ENCODE measurements around the gene ABCB6.

ABCB6 gene

DNA sequence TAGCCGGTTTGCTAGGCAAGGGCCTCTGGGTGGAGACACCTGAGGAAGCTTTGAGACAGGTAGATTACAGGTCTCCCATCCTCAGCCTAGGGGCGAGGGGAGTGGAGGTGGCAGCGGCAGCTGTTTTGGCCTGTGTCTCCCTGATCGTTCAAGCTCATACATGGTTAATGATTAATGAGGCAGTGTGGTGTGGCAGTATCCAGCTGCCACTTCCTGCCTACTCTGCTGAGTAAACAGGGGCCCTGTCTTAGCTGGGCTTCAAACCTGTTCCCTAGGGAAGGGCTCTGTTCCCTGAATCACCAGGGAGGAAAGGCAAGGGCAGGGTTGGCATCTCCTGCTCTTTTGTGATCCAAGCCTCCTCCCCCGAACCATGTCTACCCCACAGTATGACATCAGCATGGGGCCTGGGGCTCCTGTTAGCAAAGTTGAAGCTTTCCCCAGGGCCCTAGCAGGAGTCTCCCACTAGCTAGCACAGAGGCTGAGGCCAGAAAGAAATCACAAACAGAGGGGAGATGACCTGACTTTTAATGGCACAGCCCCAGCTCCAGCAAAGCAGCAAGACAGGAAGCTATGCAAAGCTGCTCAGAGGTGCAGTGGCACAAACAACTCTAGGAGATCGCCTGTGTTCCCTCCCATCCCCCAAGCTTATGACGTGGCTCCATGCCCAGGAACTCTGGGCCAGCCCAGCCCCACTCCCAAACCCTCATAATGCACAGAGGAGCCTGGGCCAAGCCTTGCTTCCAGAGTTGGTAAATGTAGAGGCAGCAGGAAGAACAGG is 30.6 kb upstream of the ABCB6 start:
- TF ChIP-seq ARNTL (CRISPR knock-in tag; IDR thresholded peaks at IDR 0.05; ENCODE audit: borderline replicate concordance, low read depth) (no peak), ZFP3 (CRISPR knock-in tag; IDR thresholded peaks at IDR 0.05) (no peak)
- peak; percentile 21 for ATAC-seq

DNA sequence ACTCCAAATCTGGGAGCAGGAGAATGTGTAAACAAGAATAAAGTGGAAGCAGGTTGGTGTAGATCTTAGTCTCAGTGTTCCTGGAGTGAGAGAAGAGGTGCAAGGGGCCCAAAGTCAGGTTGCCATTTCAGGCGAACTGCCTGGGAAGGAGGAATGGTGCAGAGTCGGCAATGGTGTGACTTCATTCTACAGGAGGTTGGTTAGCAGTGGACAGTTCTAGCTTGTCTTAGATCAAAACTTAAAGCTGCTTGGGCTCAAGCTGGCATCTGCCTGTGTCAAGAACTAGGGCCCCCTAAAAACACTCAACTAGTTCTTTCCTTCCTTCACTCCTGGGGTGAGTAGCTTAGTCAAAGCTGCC is 30.1 kb upstream of the ABCB6 start:
- TF ChIP-seq TOX (CRISPR knock-in tag; IDR thresholded peaks at IDR 0.05; ENCODE audit: borderline replicate concordance): no peak
- ATAC-seq: no peak

DNA sequence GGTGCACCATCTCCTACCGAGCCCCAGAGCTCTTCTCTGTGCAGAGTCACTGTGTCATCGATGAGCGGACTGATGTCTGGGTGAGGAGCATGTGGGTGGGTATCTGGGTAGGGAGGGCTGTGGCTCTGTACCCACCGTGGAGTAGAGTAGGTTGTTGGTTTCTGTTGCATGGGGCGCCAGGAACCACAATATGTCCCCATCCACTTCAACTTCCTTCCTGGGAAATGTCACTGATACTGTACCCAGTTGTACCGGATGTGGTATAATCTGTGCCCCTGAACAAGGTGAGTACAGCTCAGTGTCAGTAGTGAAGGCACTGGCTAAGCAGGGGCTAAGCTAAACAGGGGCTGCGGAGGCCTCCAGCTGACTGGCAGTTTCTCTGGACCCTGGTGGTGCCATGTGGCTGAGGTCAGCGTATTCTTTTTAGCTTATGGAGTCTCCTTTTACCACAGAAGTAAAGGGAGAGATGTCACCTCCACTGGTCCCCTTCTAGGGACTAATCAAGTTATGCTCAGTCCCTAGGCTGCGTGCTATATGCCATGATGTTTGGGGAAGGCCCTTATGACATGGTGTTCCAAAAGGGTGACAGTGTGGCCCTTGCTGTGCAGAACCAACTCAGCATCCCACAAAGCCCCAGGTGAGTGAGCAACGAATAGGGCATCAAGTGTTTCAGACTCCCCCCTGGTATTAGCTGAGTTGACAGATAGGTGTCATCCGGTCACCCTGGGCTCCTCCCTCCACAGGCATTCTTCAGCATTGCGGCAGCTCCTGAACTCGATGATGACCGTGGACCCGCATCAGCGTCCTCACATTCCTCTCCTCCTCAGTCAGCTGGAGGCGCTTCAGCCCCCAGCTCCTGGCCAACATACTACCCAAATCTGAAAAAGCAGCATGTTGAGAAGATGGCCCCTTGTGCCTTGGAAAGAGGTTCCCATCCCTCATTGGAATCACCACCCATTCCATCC is 29.2 kb upstream of the ABCB6 start:
- TF ChIP-seq, protein P1, sequence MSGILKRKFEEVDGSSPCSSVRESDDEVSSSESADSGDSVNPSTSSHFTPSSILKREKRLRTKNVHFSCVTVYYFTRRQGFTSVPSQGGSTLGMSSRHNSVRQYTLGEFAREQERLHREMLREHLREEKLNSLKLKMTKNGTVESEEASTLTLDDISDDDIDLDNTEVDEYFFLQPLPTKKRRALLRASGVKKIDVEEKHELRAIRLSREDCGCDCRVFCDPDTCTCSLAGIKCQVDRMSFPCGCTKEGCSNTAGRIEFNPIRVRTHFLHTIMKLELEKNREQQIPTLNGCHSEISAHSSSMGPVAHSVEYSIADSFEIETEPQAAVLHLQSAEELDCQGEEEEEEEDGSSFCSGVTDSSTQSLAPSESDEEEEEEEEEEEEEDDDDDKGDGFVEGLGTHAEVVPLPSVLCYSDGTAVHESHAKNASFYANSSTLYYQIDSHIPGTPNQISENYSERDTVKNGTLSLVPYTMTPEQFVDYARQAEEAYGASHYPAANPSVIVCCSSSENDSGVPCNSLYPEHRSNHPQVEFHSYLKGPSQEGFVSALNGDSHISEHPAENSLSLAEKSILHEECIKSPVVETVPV (CRISPR knock-in tag; IDR thresholded peaks at IDR 0.05): no peak
- TF ChIP-seq SNAI2 (CRISPR knock-in tag; IDR thresholded peaks at IDR 0.05): no peak
- no peak for TF ChIP-seq ZNF8 (CRISPR knock-in tag; IDR thresholded peaks at IDR 0.05)
- TF ChIP-seq TCF4 (CRISPR knock-in tag; IDR thresholded peaks at IDR 0.05; ENCODE audit: borderline replicate concordance): no peak
- no peak for ATAC-seq

DNA sequence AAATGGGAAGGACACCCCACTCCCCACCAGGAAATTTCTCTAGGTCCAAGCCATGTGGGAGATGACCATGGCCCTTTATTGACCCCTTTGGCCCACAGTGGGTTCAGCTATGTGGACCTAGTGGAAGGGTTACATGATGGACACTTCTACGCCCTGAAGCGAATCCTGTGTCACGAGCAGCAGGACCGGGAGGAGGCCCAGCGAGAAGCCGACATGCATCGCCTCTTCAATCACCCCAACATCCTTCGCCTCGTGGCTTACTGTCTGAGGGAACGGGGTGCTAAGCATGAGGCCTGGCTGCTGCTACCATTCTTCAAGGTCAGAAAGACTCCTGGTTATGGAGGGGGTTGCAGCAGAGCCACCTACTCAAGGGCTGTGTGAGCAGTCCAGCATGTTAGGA is 27.8 kb upstream of the ABCB6 start:
- no peak for ATAC-seq
- TF ChIP-seq ZNF8 (CRISPR knock-in tag; IDR thresholded peaks at IDR 0.05) (no peak), TOX (CRISPR knock-in tag; IDR thresholded peaks at IDR 0.05; ENCODE audit: borderline replicate concordance) (no peak)

DNA sequence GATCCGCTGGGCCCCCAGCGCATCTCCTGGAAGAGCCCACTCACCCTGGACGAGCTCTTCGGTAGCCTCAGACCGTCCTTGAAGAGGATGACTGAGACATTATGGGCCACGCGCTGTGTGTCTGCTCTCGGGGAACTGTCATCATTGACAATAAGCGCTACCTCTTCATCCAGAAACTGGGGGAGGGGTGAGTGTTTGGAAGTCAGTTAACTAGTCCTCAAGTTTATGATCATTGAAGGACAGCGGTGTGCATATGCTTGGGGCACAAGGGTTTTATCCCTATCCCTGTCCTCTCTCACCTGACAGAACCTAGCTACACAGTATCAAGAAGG is 27.1 kb upstream of the ABCB6 start:
- ATAC-seq: no peak

DNA sequence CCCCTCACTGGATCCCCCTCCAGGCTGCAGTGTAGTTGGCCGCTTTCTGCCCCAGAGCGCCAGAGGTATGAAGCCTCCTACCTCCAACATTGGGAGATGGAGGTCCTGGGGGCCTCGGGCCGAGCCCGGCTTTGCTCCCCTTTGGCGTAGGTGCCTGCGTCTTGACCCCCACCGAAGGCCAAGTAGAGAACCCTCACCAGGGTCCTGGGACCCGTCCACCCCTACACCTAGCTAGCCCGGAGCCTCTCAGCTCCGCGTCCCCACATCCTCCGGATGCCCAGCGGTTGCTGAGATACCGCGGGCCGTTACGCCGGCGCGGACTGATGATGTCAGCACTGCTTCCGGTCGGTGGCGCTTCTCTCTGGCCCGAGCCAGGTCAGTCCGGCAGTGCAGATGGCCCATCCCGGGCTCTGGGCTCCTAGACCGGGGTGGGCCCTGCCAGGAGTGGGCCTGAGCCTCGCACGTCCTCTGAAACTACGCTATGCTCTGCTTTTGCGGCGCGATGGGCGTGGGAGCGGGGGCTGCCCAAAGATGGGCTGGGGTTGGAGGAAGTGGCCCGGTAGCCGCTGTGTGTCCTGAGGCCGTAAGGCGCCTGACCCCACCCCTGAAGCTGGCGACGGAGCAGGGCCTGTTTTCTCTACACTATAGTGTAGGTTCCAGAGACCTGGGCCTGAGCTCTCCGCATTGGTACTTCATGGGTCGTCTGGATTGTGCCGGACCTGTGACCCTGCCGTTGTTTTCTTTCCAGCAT is 26.6 kb upstream of the ABCB6 start, which contains the start of the genes GLB1L and STK16:
Gene GLB1L (minus strand): TSS at position 297 of the 751 bp plus-strand sequence. CDS start 1,871 bp downstream, outside the sequence.
Gene STK16 (plus strand): TSS at position 332 of the 751 bp plus-strand sequence. CDS start 521 bp downstream, outside the sequence.
- TF ChIP-seq ZNF70 (CRISPR knock-in tag; IDR thresholded peaks at IDR 0.05) (no peak), ZFP30 (CRISPR knock-in tag; IDR thresholded peaks at IDR 0.05) (no peak), ARNTL (CRISPR knock-in tag; IDR thresholded peaks at IDR 0.05; ENCODE audit: borderline replicate concordance, low read depth) (no peak), CSDC2 (CRISPR knock-in tag; IDR thresholded peaks at IDR 0.05) (peak; percentile 31; the same call in 1 of the 2 replicates), GLIS3 (CRISPR knock-in tag; IDR thresholded peaks at IDR 0.05) (0 out of 2 replicates have a peak, but pooled peaks have one; percentile 6)
- peak; percentile 94 for ATAC-seq

More for the DNA sequence above, 27.1 kb upstream of the ABCB6 start:
- TF ChIP-seq ESRRG (CRISPR knock-in tag; IDR thresholded peaks at IDR 0.05): no peak
- no peak for TF ChIP-seq ZFP30 (CRISPR knock-in tag; IDR thresholded peaks at IDR 0.05)
- TF ChIP-seq BACH2 (CRISPR knock-in tag; IDR thresholded peaks at IDR 0.05; ENCODE audit: borderline replicate concordance): no peak
- TF ChIP-seq ZNF70 (CRISPR knock-in tag; IDR thresholded peaks at IDR 0.05): no peak
- TF ChIP-seq, protein P2, sequence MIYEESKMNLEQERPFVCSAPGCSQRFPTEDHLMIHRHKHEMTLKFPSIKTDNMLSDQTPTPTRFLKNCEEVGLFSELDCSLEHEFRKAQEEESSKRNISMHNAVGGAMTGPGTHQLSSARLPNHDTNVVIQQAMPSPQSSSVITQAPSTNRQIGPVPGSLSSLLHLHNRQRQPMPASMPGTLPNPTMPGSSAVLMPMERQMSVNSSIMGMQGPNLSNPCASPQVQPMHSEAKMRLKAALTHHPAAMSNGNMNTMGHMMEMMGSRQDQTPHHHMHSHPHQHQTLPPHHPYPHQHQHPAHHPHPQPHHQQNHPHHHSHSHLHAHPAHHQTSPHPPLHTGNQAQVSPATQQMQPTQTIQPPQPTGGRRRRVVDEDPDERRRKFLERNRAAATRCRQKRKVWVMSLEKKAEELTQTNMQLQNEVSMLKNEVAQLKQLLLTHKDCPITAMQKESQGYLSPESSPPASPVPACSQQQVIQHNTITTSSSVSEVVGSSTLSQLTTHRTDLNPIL (CRISPR knock-in tag; IDR thresholded peaks at IDR 0.05; ENCODE audit: low read depth): no peak
- TF ChIP-seq OSR1 (CRISPR knock-in tag; IDR thresholded peaks at IDR 0.05): no peak
- no peak for TF ChIP-seq GLIS3 (CRISPR knock-in tag; IDR thresholded peaks at IDR 0.05)
- no peak for TF ChIP-seq ISL1 (CRISPR knock-in tag; IDR thresholded peaks at IDR 0.05)
- TF ChIP-seq ZFP3 (CRISPR knock-in tag; IDR thresholded peaks at IDR 0.05): no peak
- TF ChIP-seq, protein P3, sequence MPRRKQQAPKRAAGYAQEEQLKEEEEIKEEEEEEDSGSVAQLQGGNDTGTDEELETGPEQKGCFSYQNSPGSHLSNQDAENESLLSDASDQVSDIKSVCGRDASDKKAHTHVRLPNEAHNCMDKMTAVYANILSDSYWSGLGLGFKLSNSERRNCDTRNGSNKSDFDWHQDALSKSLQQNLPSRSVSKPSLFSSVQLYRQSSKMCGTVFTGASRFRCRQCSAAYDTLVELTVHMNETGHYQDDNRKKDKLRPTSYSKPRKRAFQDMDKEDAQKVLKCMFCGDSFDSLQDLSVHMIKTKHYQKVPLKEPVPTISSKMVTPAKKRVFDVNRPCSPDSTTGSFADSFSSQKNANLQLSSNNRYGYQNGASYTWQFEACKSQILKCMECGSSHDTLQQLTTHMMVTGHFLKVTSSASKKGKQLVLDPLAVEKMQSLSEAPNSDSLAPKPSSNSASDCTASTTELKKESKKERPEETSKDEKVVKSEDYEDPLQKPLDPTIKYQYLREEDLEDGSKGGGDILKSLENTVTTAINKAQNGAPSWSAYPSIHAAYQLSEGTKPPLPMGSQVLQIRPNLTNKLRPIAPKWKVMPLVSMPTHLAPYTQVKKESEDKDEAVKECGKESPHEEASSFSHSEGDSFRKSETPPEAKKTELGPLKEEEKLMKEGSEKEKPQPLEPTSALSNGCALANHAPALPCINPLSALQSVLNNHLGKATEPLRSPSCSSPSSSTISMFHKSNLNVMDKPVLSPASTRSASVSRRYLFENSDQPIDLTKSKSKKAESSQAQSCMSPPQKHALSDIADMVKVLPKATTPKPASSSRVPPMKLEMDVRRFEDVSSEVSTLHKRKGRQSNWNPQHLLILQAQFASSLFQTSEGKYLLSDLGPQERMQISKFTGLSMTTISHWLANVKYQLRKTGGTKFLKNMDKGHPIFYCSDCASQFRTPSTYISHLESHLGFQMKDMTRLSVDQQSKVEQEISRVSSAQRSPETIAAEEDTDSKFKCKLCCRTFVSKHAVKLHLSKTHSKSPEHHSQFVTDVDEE (CRISPR knock-in tag; IDR thresholded peaks at IDR 0.05): no peak
- TF ChIP-seq SNAI2 (CRISPR knock-in tag; IDR thresholded peaks at IDR 0.05): no peak

Measured in SK-N-SH treated with all-trans-retinoic acid at 6 μM for 48 hours (cell line).